H1 (cell line): ENCODE measurements around the gene CS. TPM values are rescaled to one million over a fixed set of nuclear protein-coding genes. Genes with fewer than 3 reads are reported as not detected.

Experiments used
- CTCF ChIA-PET: fragments of 300-600 bp; sonication (Branson Sonifier 250); formaldehyde crosslinking; loops from one replicate; lab custom pipeline; 2021; ENCODE audit not compliant: partially characterized antibody; lab: Charles Lee
- POLR2A ChIA-PET: fragments of 300-600 bp; sonication (Branson Sonifier 250); formaldehyde crosslinking; loops from one replicate; lab custom pipeline; 2021; ENCODE audit warnings: inconsistent platforms; ENCODE audit not compliant: partially characterized antibody; lab: Charles Lee
- DNase-seq, 2 experiments: peaks; one replicate each; pipeline versions ENCODE4 v3.0.0 to v3.0.0-alpha.2; 2010 to 2022; ENCODE audit warnings: low spot score in 2 of 2, low read depth in 1 of 2, mixed read lengths in 1 of 2
- FAIRE-seq: peaks from 2 replicates; lab custom pipeline; 2011; peaks lifted over from hg19 to GRCh38; lab: Jason Lieb, UNC
- H2AFZ ChIP-seq: 2 replicates; pipeline ENCODE4 v1.8.1; 2012; ENCODE audit warnings: low read length, inconsistent platforms
- H2AK5ac ChIP-seq: 2 replicates; pipeline ENCODE4 v1.6.1; 2013; ENCODE audit warnings: low read depth, low read length
- H2BK120ac ChIP-seq: replicated peaks from 2 replicates; pipeline ENCODE3; 2013; ENCODE audit warnings: low read depth, low read length, inconsistent platforms
- H2BK12ac ChIP-seq: 2 replicates; pipeline ENCODE4 v1.6.1; 2013; ENCODE audit warnings: low read depth, low read length
- H2BK15ac ChIP-seq: 2 replicates; pipeline ENCODE4 v1.6.1; 2013; ENCODE audit warnings: low read length
- H2BK20ac ChIP-seq: 2 replicates; pipeline ENCODE4 v1.6.1; 2013; ENCODE audit warnings: low read length
- H2BK5ac ChIP-seq: 2 replicates; pipeline ENCODE4 v1.6.1; 2013; ENCODE audit warnings: low read depth, low read length
- H3K14ac ChIP-seq: 2 replicates; pipeline ENCODE4 v1.6.1; 2013; ENCODE audit warnings: inconsistent platforms; ENCODE audit not compliant: insufficient read length
- H3K18ac ChIP-seq: 2 replicates; pipeline ENCODE4 v1.6.1; 2013; ENCODE audit warnings: low read length; ENCODE audit errors: extremely low read depth
- H3K23ac ChIP-seq: 2 replicates; pipeline ENCODE4 v1.6.1; 2013; ENCODE audit warnings: inconsistent platforms; ENCODE audit not compliant: insufficient read length
- H3K23me2 ChIP-seq: 2 replicates; pipeline ENCODE4 v1.6.1; 2013; ENCODE audit warnings: low read depth, low read length
- H3K27ac ChIP-seq: 2 replicates; pipeline ENCODE4 v1.6.1; 2011; ENCODE audit warnings: low read depth, low read length, inconsistent platforms
- H3K27me3 ChIP-seq, 4 experiments: replicated peaks in 1 of 4; 1 replicate in 1 of 4; 2 replicates in 3 of 4; pipeline versions ENCODE4 v1.6.1 to v1.8.1; 2011 to 2013; ENCODE audit warnings: low read length in 3 of 4, mild to moderate bottlenecking in 3 of 4, inconsistent platforms in 2 of 4, mixed read lengths in 2 of 4, moderate library complexity in 1 of 4; ENCODE audit not compliant: control insufficient read depth in 3 of 4, insufficient read depth in 3 of 4; ENCODE audit errors: extremely low read depth in 1 of 4
- H3K36me3 ChIP-seq, 4 experiments: 2 replicates each; pipeline versions ENCODE4 v1.6.1 to v1.8.1; 2011 to 2013; ENCODE audit warnings: mild to moderate bottlenecking in 4 of 4, low read length in 3 of 4, moderate library complexity in 2 of 4, control low read depth in 1 of 4, inconsistent platforms in 1 of 4; ENCODE audit not compliant: insufficient read depth in 4 of 4, control insufficient read depth in 2 of 4
- H3K4ac ChIP-seq: replicated peaks from 2 replicates; pipeline ENCODE3; 2013; ENCODE audit warnings: low read length, low read depth, mixed read lengths, inconsistent platforms; ENCODE audit not compliant: insufficient read length
- H3K4me1 ChIP-seq, 4 experiments: replicated peaks in 1 of 4; 1 replicate in 1 of 4; 2 replicates in 3 of 4; pipeline versions ENCODE4 v1.6.1 to v1.8.1; 2011 to 2013; ENCODE audit warnings: low read length in 3 of 4, inconsistent platforms in 2 of 4, mixed read lengths in 1 of 4; ENCODE audit not compliant: insufficient read depth in 4 of 4, control insufficient read depth in 3 of 4
- H3K4me2 ChIP-seq, 2 experiments: 2 replicates each; pipeline versions ENCODE4 v1.6.1 to v1.8.1; 2011 to 2013; ENCODE audit warnings: low read depth in 2 of 2, low read length in 2 of 2, control low read depth in 1 of 2, inconsistent platforms in 1 of 2, mild to moderate bottlenecking in 1 of 2; ENCODE audit not compliant: insufficient read depth in 1 of 2
- H3K4me3 ChIP-seq, 4 experiments: fragments of 200-600, 300-600 bp in 1 of 4; sonication (generic), shearing (Covaris generic), sonication (Bioruptor Twin) in 1 of 4; 2 replicates each; pipeline versions ENCODE4 v1.5.1 to v1.8.1; 2011 to 2016; ENCODE audit warnings: low read length in 4 of 4, low read depth in 3 of 4, control low read depth in 2 of 4, inconsistent platforms in 2 of 4, mild to moderate bottlenecking in 2 of 4, mixed read lengths in 1 of 4, moderate library complexity in 1 of 4; ENCODE audit not compliant: insufficient read depth in 2 of 4; ENCODE audit errors: extremely low read depth in 1 of 4
- H3K56ac ChIP-seq: replicated peaks from 2 replicates; pipeline ENCODE3; 2013; ENCODE audit warnings: low read depth, mild to moderate bottlenecking, mixed read lengths, low read length, inconsistent platforms; ENCODE audit not compliant: insufficient read length
- H3K79me1 ChIP-seq: 2 replicates; pipeline ENCODE4 v1.6.1; 2013; ENCODE audit warnings: low read depth, low read length, control low read depth
- H3K79me2 ChIP-seq, 2 experiments: 2 replicates each; pipeline versions ENCODE4 v1.6.1 to v1.8.1; 2012 to 2013; ENCODE audit warnings: low read length in 2 of 2, mild to moderate bottlenecking in 2 of 2, inconsistent platforms in 1 of 2; ENCODE audit not compliant: insufficient read depth in 2 of 2, control insufficient read depth in 1 of 2
- H3K9ac ChIP-seq, 4 experiments: replicated peaks in 1 of 4; 1 replicate in 1 of 4; 2 replicates in 3 of 4; pipeline versions ENCODE4 v1.6.1 to v1.8.1; 2011 to 2013; ENCODE audit warnings: low read depth in 3 of 4, low read length in 3 of 4, control low read depth in 2 of 4, mild to moderate bottlenecking in 2 of 4, moderate library complexity in 2 of 4, inconsistent platforms in 1 of 4; ENCODE audit errors: extremely low read depth in 1 of 4
- H3K9me3 ChIP-seq, 2 experiments: 2 replicates each; pipeline versions ENCODE4 v1.6.1 to v1.8.1; 2012 to 2013; ENCODE audit warnings: mild to moderate bottlenecking in 2 of 2, moderate library complexity in 2 of 2, control low read depth in 1 of 2, inconsistent platforms in 1 of 2, low read depth in 1 of 2, low read length in 1 of 2, mixed read lengths in 1 of 2; ENCODE audit not compliant: insufficient read depth in 2 of 2
- H4K20me1 ChIP-seq, 2 experiments: replicated peaks in 1 of 2; 2 replicates each; pipeline versions ENCODE3 to v1.8.1; 2011 to 2013; ENCODE audit warnings: inconsistent platforms in 2 of 2, low read length in 2 of 2, mild to moderate bottlenecking in 1 of 2; ENCODE audit not compliant: insufficient read depth in 2 of 2, control insufficient read depth in 1 of 2
- H4K5ac ChIP-seq: 2 replicates; pipeline ENCODE4 v1.6.1; 2013; ENCODE audit warnings: low read length, low read depth, mixed read lengths, inconsistent platforms; ENCODE audit not compliant: insufficient read length
- H4K8ac ChIP-seq: 2 replicates; pipeline ENCODE4 v1.8.0; 2013; ENCODE audit warnings: mild to moderate bottlenecking, moderate library complexity, low read length, inconsistent platforms; ENCODE audit not compliant: insufficient read depth; ENCODE audit errors: extremely low read depth
- H4K91ac ChIP-seq: replicated peaks from 2 replicates; pipeline ENCODE3; 2013; ENCODE audit warnings: low read length, mixed read lengths, inconsistent platforms; ENCODE audit not compliant: insufficient read length
- CBX8 ChIP-seq: fragments of 300-800, 300-1000 bp; sonication (generic); IDR thresholded peaks from 2 replicates; pipeline ENCODE4 v1.7.1; 2016; ENCODE audit warnings: low read depth, low read length, borderline replicate concordance
- CEBPB ChIP-seq: IDR thresholded peaks from 2 replicates; pipeline ENCODE4 v1.6.1; 2012; ENCODE audit warnings: low read depth, low read length
- E2F6 ChIP-seq: IDR thresholded peaks from 2 replicates; pipeline ENCODE4 v1.6.1; 2012; ENCODE audit warnings: inconsistent platforms
- EGR1 ChIP-seq: IDR thresholded peaks from 2 replicates; pipeline ENCODE4 v1.6.1; 2011; ENCODE audit warnings: low read depth, low read length, borderline replicate concordance
- GABPA ChIP-seq: IDR thresholded peaks from 2 replicates; pipeline ENCODE4 v1.6.1; 2011; ENCODE audit warnings: mild to moderate bottlenecking, low read length, moderate library complexity, borderline replicate concordance; ENCODE audit not compliant: insufficient read depth
- SP4 ChIP-seq: IDR thresholded peaks from 2 replicates; pipeline ENCODE4 v1.6.1; 2012; ENCODE audit warnings: low read length, inconsistent platforms
- TAF7 ChIP-seq: optimal IDR thresholded peaks from 2 replicates; pipeline ENCODE3; 2011; ENCODE audit warnings: low read depth, mild to moderate bottlenecking, inconsistent platforms, low read length, moderate library complexity, borderline replicate concordance
- WGBS, 2 experiments: shearing (Covaris generic) in 1 of 2; methylation state at CpG; one replicate each; pipeline versions ENCODE4 v1.1.6 to v1.1.7; 2013 to 2015; ENCODE audit warnings: low lambda C conversion rate in 2 of 2, mixed read lengths in 2 of 2, inconsistent platforms in 1 of 2, low coverage in 1 of 2, missing lambda C conversion rate in 1 of 2; ENCODE audit not compliant: insufficient replicate concordance in 2 of 2, insufficient coverage in 1 of 2, insufficient read length in 1 of 2; ENCODE audit errors: extremely low coverage in 1 of 2, missing lambda C conversion rate in 1 of 2; 5-methylcytosine and 5-hydroxymethylcytosine counted together
- polyA plus RNA-seq, 7 experiments: library from polyadenylated mRNA; depleted of rRNA in 3 of 7; stranded (reverse) in 5 of 7; unstranded in 2 of 7; fragments of >200 nt in 5 of 7; fragments of 200-250 nt in 2 of 7; gene quantifications; 1 replicate in 5 of 7; 2 replicates in 1 of 7; 4 replicates in 1 of 7; pipeline versions ENCODE4 v1.2.1 to v1.2.3, GENCODE V29; 2011 to 2013; ENCODE audit warnings: missing spikeins in 2 of 7, mixed read lengths in 2 of 7
- total RNA-seq: library from RNA; stranded (reverse); fragmentation: NEBNext Ultra II Directional; extraction: Animal tissue kit (Norgen Biotek cat#: 25700); gene quantifications from 2 replicates; pipeline ENCODE4 v1.2.1, GENCODE V29; 2021

CS gene
- total and polyA plus RNA-seq, 2 of the 8 experiments (the other 6 are each of a cell fraction or from before 2014, with no cell fraction given) = 96.6 to 238 TPM

- FAIRE-seq = no peak
Measured at GRCh38 chr12:56244494-56244893, 55.6 kb downstream of the CS start.

More at GRCh38 chr12:56244494-56244893, 55.6 kb downstream of the CS start:
- Histone ChIP-seq H3K27ac (no peak overlapping the region), H3K9ac (no peak overlapping the region), H2BK12ac (no peak overlapping the region), H3K4me3 (no peak overlapping the region), H3K4me1 (no peaks in the 10 kb centered on the region), H3K14ac (no peak overlapping the region), H3K23me2 (no peaks in the 10 kb centered on the region), H4K8ac (no peak overlapping the region), H3K18ac (no peak overlapping the region), H4K20me1 (peaks cover 0 to 3% of the 10 kb centered on the region in 2 experiments), H3K4me2 (no peak overlapping the region), H4K91ac (no peak overlapping the region), H3K79me1 (no peaks in the 10 kb centered on the region), H2BK15ac (no peak overlapping the region), H3K4ac (no peak overlapping the region), H2BK5ac (no peak overlapping the region), H2AFZ (no peak overlapping the region), H3K9me3 (no peaks in the 10 kb centered on the region), H3K23ac (no peak overlapping the region), H4K5ac (no peak overlapping the region), H2BK20ac (no peak overlapping the region), H3K27me3 (no peaks in the 10 kb centered on the region), H3K36me3 (peaks cover 23 to 74% (median 55%) of the 10 kb centered on the region in 4 experiments), H2BK120ac (no peak overlapping the region), H3K56ac (no peak overlapping the region), H2AK5ac (no peak overlapping the region), H3K79me2 (no peaks in the 10 kb centered on the region)
- WGBS, 2 experiments = 96% methylated on average over 13 of the region's 14 CpGs; no CpG with 5 or more reads in 1 of the 2 experiments
- ChIA-PET POLR2A (interaction anchor here (1.0 to 5.6 kb wide), 4 partner anchors 9 to 13 kb away, joined by 3 to 21 read pairs (median 6); partner anchors contain the start of gene ANKRD52), CTCF (interaction anchor here (1.3 to 4.5 kb wide), 2 partner anchors 11 to 13 kb away, joined by 3 to 33 read pairs; partner anchors contain the start of gene ANKRD52)
- TF ChIP-seq SP4 (no peak), CEBPB (no peak), TAF7 (no peak), GABPA (no peak), EGR1 (no peak), E2F6 (no peak), CBX8 (no peak)
- DNase-seq = no peak
